ENCODE data around the gene TSSC4.

GRCh38 chr11:2400762-2401435 lies 349 bp downstream of the TSSC4 start:
- no peak for TF ChIP-seq CTCF (IDR thresholded peaks at IDR 0.05)
- TF ChIP-seq POLR2A (IDR thresholded peaks at IDR 0.05) = peak in 2 of 4 donors; percentile 6 to 23
